RPMI8226 (cell line): ENCODE measurements around the gene FANK1.

Experiments
- DNase-seq: peaks from one replicate; pipeline ENCODE4 v3.0.0-alpha.2; 2015

FANK1 gene

GRCh38 chr10:125992254-125992653, 95.9 kb downstream of the FANK1 start:
- DNase-seq = no peak

GRCh38 chr10:125994601-125995000, 98.2 kb downstream of the FANK1 start:
- no peak for DNase-seq

GRCh38 chr10:125995726-125996304, 99.5 kb downstream of the FANK1 start:
- DNase-seq = no peak

GRCh38 chr10:125997586-125997985, 101.2 kb downstream of the FANK1 start:
- DNase-seq = no peak

- no peak for DNase-seq
Measured at GRCh38 chr10:125999694-126000093, 103.3 kb downstream of the FANK1 start.

- no peak for DNase-seq
Measured at GRCh38 chr10:126001576-126001975, 105.2 kb downstream of the FANK1 start.

- DNase-seq = no peak
Measured at GRCh38 chr10:126004752-126005151, 108.4 kb downstream of the FANK1 start.

- DNase-seq = no peak
Measured at GRCh38 chr10:126006264-126006663, 109.9 kb downstream of the FANK1 start.

GRCh38 chr10:126006906-126007305, 110.5 kb downstream of the FANK1 start:
- no peak for DNase-seq

- DNase-seq = no peak
Measured at GRCh38 chr10:126009650-126010049, 113.3 kb downstream of the FANK1 start.

- no peak for DNase-seq
Measured at GRCh38 chr10:126011995-126012394, 115.6 kb downstream of the FANK1 start.

GRCh38 chr10:126012485-126012884, 116.1 kb downstream of the FANK1 start:
- DNase-seq = no peak

- no peak for DNase-seq
Measured at GRCh38 chr10:126013489-126014281, 117.3 kb downstream of the FANK1 start.

- DNase-seq = no peak
Measured at GRCh38 chr10:126014309-126014708, 117.9 kb downstream of the FANK1 start.

GRCh38 chr10:126015413-126015812, 119.0 kb downstream of the FANK1 start:
- no peak for DNase-seq

GRCh38 chr10:126016156-126016805, 119.9 kb downstream of the FANK1 start:
- DNase-seq = no peak

- no peak for DNase-seq
Measured at GRCh38 chr10:126016882-126017281, 120.5 kb downstream of the FANK1 start.

- no peak for DNase-seq
Measured at GRCh38 chr10:126017961-126018560, 121.7 kb downstream of the FANK1 start.

- DNase-seq = no peak
Measured at GRCh38 chr10:126021833-126022500, 125.6 kb downstream of the FANK1 start.

GRCh38 chr10:126022841-126023240, 126.5 kb downstream of the FANK1 start:
- DNase-seq = no peak

GRCh38 chr10:126027692-126028091, 131.3 kb downstream of the FANK1 start:
- no peak for DNase-seq

- DNase-seq = no peak
Measured at GRCh38 chr10:126029999-126030398, 133.6 kb downstream of the FANK1 start.

- no peak for DNase-seq
Measured at GRCh38 chr10:126034586-126034985, 138.2 kb downstream of the FANK1 start.
